UCSD-AML1 (cell line): ENCODE data around the gene TOX4.
"Not testable (repeated sequence)": the region's sequence is repeated elsewhere in the genome, so short reads cannot be mapped to it uniquely, and the experiment has no call there.

ENCODE experiments used
- DNase-seq: peaks from one replicate; lab custom pipeline; 2025; ENCODE audit not compliant: unreplicated experiment; lab: John Stamatoyannopoulos, UW

Gene TOX4

GRCh38 chr14:21476925-21477681 lies at the start of gene TOX4, which contains the start of gene RAB2B:
TOX4 (plus strand) TSS chr14:21477195; CDS start chr14:21477279, 84 bp downstream.
RAB2B (minus strand) TSS chr14:21476959; CDS start chr14:21476872, 87 bp downstream.
- peak; percentile 95 for DNase-seq

DNA sequence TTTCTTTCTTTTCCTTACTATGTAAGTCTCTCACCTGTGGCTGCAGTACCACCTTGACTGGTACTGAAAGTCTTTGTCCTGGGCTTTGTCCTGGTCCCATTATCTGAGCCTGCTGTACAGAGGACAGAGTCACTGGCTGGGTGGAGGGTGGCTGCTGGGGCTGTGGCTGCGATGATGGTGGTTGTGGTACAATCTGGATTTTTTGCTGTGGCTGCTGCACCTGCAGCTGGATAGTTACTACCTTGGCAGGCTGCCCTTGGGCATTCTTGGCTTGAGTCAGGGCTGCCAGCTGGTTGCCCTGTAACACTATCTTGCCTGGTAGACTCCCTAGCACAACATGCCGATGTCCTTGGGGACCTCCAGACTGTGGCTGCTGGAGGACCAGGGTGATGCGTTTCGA lies 48.1 kb upstream of the TOX4 start:
- no peak for DNase-seq

DNA sequence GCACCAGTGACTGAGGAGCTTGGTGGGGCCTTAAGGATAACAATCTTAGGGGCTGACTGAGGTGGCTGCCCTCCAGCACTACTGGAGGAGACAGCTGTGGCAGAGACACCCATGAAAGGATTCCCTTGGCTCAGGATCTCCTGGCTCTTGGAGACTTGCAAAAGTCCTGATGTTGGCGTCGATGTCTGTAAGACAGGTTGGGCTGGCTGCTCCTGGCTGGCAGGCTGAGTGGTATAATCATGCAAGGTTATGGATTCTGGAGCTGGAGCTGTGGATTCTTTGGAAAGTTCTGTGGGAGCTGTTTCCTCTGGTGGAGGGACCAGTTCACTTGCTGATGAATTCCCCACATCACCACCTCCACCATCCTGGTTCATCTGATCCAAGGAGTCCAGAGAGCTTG lies 45.9 kb upstream of the TOX4 start:
- no peak for DNase-seq

DNA sequence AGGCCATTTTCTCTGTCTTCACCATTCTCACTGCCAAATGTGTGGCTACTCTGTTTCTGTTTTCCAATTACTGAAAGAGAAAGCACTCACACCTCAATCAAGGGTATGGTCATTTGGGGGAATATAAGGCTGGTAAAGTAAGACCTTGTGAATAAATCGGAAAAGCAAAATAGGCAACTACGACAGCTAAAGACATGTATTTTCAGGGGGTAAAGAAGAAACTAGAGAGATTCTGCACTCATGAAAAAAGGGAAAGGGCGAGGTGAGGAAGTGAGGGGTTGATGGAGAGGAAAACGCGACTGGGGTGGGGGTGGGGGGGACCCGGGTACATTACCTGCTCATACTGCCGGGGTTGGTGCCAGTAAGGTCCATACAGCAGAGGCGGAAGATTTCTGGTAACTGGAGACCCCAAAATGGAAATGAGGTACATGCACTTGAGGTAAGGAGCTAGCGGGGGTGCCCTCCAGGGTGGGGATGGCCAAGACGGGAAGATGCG lies 40.4 kb upstream of the TOX4 start:
- no peak for DNase-seq

DNA sequence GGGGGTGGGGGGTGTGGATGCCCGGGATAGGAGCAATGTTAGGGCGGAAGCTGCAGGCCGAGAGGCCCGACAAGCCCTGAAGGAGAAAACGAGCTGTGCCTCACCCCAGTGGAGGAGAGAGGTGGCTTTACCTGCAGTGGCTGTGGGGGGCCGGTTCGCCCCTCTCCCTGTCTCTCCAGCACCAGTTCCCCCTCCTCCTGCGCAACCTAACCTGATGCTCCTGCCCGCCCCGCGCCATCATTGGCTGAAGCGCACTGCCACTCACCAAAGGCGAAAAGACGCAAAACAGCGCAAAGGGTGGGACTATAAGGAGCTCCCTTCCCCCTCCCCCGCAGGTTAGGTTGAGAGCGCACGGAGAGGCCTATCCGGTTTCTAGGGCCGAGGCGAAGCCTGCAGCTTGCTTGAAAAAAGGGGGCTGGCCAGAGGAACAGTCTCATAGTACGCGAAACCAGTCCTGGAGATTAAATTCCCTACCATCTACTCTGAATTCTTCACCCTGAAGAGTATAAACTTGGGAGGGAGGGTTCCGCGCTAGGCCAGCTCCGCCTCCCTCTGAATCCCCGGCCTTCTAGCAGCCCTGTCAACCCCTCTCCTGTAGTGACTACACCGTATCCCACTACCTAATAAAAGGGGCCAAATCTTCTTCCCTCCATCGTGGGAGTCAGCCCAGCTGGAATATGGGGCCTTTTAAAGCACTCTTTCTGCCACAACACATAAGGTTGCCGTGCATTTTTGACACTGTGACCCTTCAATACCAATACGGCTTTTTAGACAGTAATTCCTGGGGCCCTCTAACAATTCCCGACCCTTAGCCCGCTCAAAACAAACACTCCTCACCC lies 39.7 kb upstream of the TOX4 start:
- DNase-seq, result peak; percentile 98

DNA sequence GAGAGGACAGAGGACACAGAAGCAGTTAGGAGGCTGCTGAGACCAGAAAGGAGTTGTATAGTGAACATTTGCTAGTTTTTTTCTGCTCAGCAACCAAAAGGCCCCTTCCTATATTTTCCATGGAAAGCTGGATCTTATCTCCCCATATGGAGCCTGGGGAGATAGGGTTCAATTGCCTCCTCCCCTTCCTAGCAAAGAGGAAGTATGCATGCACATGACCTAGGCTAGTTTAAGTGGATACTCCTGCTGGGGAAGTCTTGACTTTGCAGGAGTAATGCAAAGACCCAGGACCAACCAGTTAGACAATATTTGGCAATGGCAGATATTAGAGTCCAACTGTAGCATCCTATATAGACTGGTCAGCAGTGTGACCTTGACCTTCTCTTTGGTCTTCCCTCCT lies 36.1 kb upstream of the TOX4 start:
- no peak for DNase-seq

DNA sequence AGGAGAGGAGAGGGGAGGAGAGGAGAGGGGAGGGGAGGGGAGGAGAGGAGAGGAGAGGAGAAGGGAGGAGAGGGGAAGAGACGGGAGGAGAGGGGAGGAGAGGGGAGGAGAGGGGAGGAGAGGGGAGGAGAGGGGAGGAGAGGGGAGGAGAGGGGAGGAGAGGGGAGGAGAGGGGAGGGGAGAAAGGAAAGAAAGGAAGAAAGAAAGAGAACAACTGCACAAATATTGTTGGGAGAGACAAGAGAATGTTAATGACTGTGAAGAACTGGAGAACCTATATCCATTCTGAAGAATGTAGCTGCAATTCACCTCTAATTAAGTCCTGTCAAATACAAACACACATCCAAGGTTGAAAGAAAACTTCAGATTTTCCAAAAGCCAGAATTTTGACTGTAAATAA lies 34.3 kb upstream of the TOX4 start:
- DNase-seq, result not testable (repeated sequence)

DNA sequence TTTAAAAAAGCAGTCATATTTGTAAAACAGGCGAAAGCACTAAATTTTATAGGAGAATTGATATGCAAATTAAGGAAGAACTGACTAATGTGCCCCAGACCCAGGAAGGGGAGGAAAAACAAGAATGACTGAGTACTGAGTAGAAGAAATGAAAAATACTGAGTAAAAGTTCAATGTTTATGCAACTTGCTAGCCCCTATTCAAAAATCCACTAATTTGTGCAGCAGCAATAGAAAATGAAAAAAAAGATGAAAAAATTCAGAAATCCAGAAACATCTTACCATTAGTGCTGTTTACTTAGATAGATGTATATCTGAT lies 27.1 kb upstream of the TOX4 start:
- DNase-seq, result no peak

GRCh38 chr14:21454843-21455544 lies 22.0 kb upstream of the TOX4 start:
- DNase-seq, result no peak

GRCh38 chr14:21455592-21455911 lies 21.4 kb upstream of the TOX4 start:
- DNase-seq, result no peak

GRCh38 chr14:21455912-21456667 lies 20.9 kb upstream of the TOX4 start, which contains the start of gene CHD8:
CHD8 (minus strand) TSS chr14:21456123; CDS start chr14:21431643, 24,480 bp downstream.
- peak; percentile 99 for DNase-seq

GRCh38 chr14:21467616-21468015 lies 9.4 kb upstream of the TOX4 start:
- no peak for DNase-seq

DNA sequence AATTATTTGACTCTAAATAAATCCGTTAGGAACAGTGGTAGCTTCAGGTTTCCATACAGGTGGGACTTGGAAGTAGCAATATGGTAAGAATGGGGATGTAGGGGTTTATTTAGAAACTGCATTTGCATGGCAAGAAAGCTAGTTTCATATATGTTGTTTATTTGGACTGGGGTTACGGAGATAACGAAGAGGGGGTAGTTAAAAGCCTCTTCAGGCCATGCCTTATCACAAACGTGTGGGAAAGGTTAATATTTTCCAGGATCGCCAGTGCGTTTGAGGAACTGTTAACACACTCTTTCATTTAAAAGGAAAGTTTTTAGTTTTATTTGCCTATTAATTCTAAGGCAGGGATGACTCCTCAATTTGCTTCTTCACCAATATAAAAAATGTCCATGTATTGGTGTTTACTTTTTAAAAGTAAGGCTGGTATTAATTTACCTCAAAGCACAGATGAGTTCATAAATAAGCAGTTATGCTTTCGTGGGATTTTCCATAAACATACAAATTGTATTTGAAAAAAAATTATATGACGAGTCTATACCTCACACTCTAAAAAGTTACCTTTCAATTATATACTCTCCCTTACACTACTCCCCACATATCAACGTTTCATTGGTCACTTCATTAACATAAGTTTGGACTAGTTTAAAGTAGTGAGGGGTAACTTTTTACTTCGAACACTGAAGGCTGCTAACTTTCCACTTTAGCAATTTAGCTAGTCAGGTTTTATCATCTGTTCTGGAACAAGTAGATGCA lies 1.1 kb upstream of the TOX4 start:
- DNase-seq, result no peak

- no peak for DNase-seq
These were observed 471 bp upstream of the TOX4 start for GRCh38 chr14:21476523-21476924.

GRCh38 chr14:21486640-21487087 lies 9.7 kb downstream of the TOX4 start:
- DNase-seq, result no peak

GRCh38 chr14:21494902-21495762 lies 18.1 kb downstream of the TOX4 start:
- DNase-seq, result no peak

DNA sequence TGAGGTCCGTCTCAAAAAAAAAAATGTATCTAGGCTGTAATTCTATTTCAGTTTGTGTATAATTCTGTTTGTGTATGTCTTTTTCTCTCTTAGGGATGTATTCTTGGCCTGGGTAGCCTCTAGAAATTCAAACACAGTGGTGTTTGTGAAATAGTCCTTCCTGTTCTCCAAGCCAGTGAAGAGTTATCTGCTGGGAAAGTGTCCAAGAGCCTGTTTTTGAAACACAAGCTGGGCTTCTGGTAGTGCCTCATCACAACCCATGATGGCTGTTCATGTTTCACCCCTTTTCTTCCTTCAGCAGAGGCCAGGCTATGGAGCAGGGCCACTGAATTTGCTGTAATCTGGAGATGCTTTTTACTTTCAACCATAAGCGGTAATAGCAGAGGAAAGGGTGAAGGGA lies 19.5 kb downstream of the TOX4 start:
- no peak for DNase-seq

GRCh38 chr14:21498540-21499526 lies 21.8 kb downstream of the TOX4 start:
- DNase-seq, result no peak
